NCI-H446 (cell line): Measurements from ENCODE around the gene POGLUT3.
A peak's percentile ranks its signal among the peaks of the same experiment; 100 is the strongest.

ENCODE experiments used
- DNase-seq, 2 experiments: peaks; one replicate each; lab custom pipeline; 2025; lab: John Stamatoyannopoulos, UW

Gene POGLUT3

DNA sequence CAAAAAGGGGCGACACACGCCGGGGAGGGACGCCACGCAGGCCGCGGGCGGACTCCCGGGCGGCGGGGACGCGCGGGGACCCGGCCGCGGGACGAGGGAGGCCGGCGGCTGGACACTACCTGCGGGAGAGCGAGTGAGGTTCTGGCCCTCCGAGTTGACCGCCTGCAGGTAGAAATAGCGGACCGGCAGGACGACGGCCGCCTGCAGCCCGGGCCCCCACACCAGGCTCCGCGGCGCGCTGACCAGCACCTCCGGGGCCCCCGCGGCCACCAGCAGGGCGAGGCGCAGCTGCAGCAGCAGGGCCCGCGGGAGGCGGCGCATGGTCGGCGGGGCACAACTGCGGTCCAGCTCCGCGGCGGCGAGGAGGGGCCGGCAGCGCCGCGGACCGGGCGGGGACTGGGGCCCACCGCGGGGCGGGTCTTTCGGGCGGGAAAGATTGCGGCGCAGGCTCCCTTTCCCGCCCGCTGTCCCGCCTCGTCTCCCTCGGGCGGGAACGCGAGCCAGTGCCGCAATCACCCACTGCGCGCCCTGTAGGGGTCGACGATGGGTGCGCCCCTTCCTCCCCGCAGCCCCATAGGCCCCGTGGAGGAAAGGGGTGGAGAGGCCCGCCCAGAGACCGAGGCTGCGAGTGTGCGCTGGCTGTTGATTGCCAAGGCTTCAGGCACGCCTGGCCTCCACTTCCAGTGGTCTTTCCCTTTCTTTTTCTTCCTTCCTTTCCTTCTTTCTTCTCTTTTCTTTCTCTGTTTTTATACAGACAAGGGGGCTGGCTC lies at the start of gene POGLUT3:
POGLUT3 (minus strand) TSS at position 339 of the 770 bp plus-strand sequence; CDS start at position 321, 18 bp downstream.
- DNase-seq = peak; percentile 49 to 75

- no peak for DNase-seq
Measured at GRCh38 chr11:108545909-108546501, 47.8 kb upstream of the POGLUT3 start.

- DNase-seq = no peak
Measured at GRCh38 chr11:108543316-108543964, 45.3 kb upstream of the POGLUT3 start.

- DNase-seq = no peak
Measured at GRCh38 chr11:108541531-108541930, 43.3 kb upstream of the POGLUT3 start.

- no peak for DNase-seq
Measured at GRCh38 chr11:108538502-108538901, 40.3 kb upstream of the POGLUT3 start.

- no peak for DNase-seq
Measured at GRCh38 chr11:108538022-108538424, 39.8 kb upstream of the POGLUT3 start.

GRCh38 chr11:108536783-108537182 lies 38.6 kb upstream of the POGLUT3 start:
- no peak for DNase-seq

DNA sequence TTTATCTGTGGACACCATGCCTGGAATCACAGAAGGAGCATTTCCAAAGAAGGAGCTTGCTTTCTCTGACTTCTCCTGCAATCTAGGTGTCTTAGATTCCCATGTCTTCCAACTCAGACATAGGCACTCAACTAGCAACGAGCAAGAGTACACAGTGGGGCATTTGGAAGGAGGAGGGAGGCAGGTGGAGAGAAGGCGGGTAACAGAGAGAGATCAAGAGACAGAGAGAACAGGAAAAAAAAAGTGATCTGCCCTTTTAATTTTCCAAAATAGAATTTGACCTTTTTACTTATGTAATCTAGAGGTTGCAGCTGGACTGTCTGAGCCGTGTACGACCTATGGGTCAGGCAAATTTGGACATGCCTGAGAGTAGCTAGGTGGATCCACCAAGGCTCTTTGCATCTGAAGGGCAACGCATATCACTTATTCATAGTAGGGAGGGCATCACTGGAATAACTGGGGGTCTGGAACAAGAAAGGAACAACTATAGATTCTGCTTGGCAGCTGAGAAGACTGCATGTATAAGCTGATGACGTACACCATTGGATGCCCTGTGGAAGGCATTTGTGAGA lies 37.3 kb upstream of the POGLUT3 start:
- no peak for DNase-seq

- DNase-seq = no peak
Measured at GRCh38 chr11:108534274-108534882, 36.2 kb upstream of the POGLUT3 start.

GRCh38 chr11:108530426-108530825 lies 32.2 kb upstream of the POGLUT3 start:
- DNase-seq = no peak

GRCh38 chr11:108527382-108527781 lies 29.2 kb upstream of the POGLUT3 start:
- DNase-seq = no peak

DNA sequence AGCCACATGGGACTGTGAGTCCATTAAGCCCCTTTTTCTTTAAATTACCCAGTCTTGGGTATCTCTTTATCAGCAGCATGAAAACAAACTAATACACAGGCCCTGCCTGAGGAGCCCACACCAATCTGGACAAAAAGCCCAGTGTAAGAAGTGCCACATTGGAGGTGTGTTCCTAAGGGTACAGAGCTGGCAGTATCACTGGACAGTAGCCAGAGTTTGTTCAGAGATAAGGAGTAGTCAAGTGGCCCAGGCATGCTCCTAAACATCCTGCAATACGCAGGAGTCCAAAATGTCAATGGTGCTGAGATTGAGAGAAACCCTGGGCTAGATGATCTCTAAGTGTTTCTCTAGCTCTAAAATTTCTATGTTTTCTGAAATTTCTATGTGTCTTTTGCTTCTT lies 27.0 kb upstream of the POGLUT3 start:
- no peak for DNase-seq

DNA sequence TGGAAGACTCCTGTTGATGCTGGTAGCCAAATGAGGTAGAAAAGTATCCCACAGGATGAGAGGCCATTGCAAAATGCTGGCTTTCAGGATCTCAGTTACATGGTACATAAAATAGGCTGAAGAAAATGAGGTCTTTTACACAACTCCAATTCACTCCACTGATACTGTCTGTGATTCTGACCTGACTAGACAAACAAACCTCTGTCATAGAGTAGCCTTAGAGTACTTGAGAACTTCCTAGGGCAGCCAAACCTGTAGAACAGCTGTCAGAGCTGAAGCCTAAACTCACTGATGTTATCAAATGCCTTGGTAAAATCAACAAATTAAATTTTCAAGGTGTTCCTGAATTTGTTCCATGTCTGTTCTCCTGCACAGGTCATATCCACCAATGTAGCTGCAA lies 26.2 kb upstream of the POGLUT3 start:
- DNase-seq = no peak

- DNase-seq = no peak
Measured at GRCh38 chr11:108522318-108522717, 24.1 kb upstream of the POGLUT3 start.

GRCh38 chr11:108518581-108518980 lies 20.4 kb upstream of the POGLUT3 start:
- no peak for DNase-seq

GRCh38 chr11:108516125-108516524 lies 17.9 kb upstream of the POGLUT3 start:
- no peak for DNase-seq

GRCh38 chr11:108512708-108513107 lies 14.5 kb upstream of the POGLUT3 start:
- no peak for DNase-seq

DNA sequence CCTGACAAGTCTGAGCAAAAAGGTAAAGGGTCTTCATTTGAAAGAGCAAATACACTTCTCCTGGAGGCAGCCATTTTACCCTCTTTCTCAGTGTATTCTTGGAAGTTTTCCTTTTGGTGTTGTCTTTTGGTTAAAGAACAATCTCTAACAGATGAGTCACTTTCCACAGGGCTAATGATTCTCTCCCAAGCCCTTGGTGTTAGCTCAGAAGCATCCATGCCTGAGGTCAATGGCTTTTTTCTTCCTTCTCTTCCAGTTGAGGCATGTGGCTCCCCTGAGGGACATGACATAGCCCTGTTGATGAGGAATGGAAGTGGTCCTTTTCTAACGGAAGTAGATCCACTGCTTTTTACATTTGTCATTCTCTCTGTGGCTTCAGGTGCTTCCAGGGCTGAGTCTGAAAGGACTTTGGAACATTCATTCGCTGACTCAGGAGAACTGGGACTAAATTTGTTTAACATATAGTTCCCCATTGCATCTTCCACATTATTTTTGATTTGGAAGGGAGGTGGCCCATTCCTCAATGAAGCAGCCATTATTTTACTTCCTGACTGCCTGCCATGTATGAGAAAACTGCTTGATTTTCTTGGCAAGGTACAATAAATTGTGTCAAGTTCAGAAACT lies 13.8 kb upstream of the POGLUT3 start:
- DNase-seq = no peak

DNA sequence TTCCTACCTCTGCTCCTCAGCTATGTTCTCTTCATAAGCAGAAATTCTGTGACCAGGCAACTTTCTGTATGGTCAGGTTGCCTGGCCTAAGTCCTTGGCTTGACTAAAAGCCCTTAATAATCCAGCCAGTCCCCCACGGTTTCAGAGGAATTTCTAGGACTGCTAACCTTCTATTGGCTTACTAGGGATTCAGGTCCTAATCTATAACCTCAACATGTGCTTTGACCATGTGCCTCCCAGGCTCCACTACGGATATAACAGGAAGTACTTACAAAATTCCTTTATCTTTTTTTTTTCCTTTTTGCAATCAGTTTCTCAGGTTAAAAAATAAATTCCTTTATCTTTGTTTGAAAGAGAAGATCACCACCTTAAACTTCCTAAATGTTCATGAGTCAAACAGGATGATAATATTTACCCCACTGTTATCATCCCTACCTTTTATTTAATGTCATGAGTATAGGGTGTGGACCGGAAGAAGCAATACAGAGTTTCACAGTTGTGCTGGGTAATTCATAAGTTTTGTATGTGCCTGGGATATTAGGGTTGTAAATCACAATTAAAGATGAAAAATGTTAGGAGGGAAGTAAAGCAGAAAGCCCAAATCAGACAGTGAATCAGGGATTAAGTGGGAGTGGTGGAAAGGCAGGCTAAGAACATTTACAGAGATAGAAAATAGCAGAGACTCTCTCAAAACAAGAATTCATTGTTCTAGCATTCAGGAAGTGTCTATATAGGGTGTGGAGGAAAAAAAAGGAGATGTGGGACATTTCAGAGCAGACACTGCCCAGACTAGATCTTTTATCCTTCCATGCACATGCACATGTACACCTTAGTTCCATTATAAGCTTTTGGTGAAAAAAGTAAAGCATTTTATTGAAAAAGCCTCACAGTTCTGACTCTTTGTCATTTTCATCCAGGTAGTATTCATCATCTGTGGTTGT lies 10.7 kb upstream of the POGLUT3 start:
- no peak for DNase-seq

GRCh38 chr11:108501396-108501795 lies 3.2 kb upstream of the POGLUT3 start:
- no peak for DNase-seq

DNA sequence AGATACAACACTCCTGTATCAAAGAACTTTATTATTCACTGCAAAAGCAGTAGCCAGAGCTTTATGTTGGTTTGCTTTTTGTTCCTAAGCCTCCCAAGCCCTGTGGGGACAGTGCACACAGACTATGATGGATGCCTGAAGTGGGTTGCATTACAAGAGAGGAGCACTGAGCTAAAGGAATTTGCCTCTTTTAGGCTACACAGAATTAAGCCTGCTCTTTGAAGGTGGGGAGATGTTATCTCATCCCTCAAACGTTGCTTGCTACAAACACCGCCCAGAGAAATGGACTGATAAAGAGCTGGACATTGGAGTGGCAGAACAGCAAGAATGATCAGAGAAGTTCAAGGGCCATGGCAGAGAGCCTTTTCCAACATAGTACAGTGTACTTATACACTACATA lies 2.5 kb upstream of the POGLUT3 start:
- no peak for DNase-seq
